NOMO-1 treated with DMSO at 0.1 percent for 48 hours (cell line): ENCODE data around the gene DAGLA.
"Not testable (repeated sequence)": the region's sequence is repeated elsewhere in the genome, so short reads cannot be mapped to it uniquely, and the experiment has no call there.

Source experiments
- DNase-seq: peaks from one replicate; lab custom pipeline; 2025; ENCODE audit not compliant: unreplicated experiment; lab: John Stamatoyannopoulos, UW

Gene DAGLA

GRCh38 chr11:61666684-61667297 is 13.4 kb upstream of the DAGLA start:
- no peak for DNase-seq

GRCh38 chr11:61667684-61668305 is 12.4 kb upstream of the DAGLA start:
- no peak for DNase-seq

- DNase-seq, result no peak
Observed at GRCh38 chr11:61669417-61669816, 10.8 kb upstream of the DAGLA start.

- no peak for DNase-seq
Observed at GRCh38 chr11:61670626-61671025, 9.6 kb upstream of the DAGLA start.

- DNase-seq, result peak; percentile 75
Observed at GRCh38 chr11:61671527-61671926, 8.7 kb upstream of the DAGLA start.

- DNase-seq, result not testable (repeated sequence)
Observed at GRCh38 chr11:61673946-61674467, 6.2 kb upstream of the DAGLA start.

GRCh38 chr11:61675826-61676225 is 4.4 kb upstream of the DAGLA start:
- no peak for DNase-seq

GRCh38 chr11:61679296-61679695 is 895 bp upstream of the DAGLA start:
- DNase-seq, result no peak

GRCh38 chr11:61680622-61681221 is 531 bp downstream of the DAGLA start:
- no peak for DNase-seq

GRCh38 chr11:61682093-61682732 is 2.0 kb downstream of the DAGLA start:
- DNase-seq, result no peak

GRCh38 chr11:61682906-61683675 is 2.9 kb downstream of the DAGLA start:
- no peak for DNase-seq

GRCh38 chr11:61683961-61684869 is 4.0 kb downstream of the DAGLA start:
- peak; percentile 29 for DNase-seq

GRCh38 chr11:61684870-61685616 is 4.9 kb downstream of the DAGLA start:
- DNase-seq, result no peak

GRCh38 chr11:61685617-61685967 is 5.4 kb downstream of the DAGLA start:
- no peak for DNase-seq

- DNase-seq, result no peak
Observed at GRCh38 chr11:61686066-61686465, 5.9 kb downstream of the DAGLA start.

- no peak for DNase-seq
Observed at GRCh38 chr11:61686469-61686868, 6.3 kb downstream of the DAGLA start.

- no peak for DNase-seq
Observed at GRCh38 chr11:61687420-61687819, 7.2 kb downstream of the DAGLA start.

GRCh38 chr11:61688365-61689163 is 8.4 kb downstream of the DAGLA start:
- peak; percentile 70 for DNase-seq

- no peak for DNase-seq
Observed at GRCh38 chr11:61689164-61689496, 8.9 kb downstream of the DAGLA start.
